Esophagus muscularis mucosa (tissue), 3 donors: ENCODE results near the gene FGFRL1.

Source experiments
- CTCF ChIP-seq, 3 experiments: fragments of 200-600 bp in 2 of 3; fragments of 450-650 bp in 1 of 3; sonication (generic) in 2 of 3; IDR thresholded peaks; one replicate each; pipeline ENCODE4 v1.5.1; 2017 to 2019; ENCODE audit warnings: antibody characterized with exemption in 3 of 3, mild to moderate bottlenecking in 2 of 3, moderate library complexity in 1 of 3
- POLR2AphosphoS5 ChIP-seq, 2 donors: sonication (generic); formaldehyde crosslinking; IDR thresholded peaks; one replicate each; pipeline ENCODE4 v1.6.1; 2017; ENCODE audit warnings: antibody characterized with exemption in 2 of 2

DNA sequence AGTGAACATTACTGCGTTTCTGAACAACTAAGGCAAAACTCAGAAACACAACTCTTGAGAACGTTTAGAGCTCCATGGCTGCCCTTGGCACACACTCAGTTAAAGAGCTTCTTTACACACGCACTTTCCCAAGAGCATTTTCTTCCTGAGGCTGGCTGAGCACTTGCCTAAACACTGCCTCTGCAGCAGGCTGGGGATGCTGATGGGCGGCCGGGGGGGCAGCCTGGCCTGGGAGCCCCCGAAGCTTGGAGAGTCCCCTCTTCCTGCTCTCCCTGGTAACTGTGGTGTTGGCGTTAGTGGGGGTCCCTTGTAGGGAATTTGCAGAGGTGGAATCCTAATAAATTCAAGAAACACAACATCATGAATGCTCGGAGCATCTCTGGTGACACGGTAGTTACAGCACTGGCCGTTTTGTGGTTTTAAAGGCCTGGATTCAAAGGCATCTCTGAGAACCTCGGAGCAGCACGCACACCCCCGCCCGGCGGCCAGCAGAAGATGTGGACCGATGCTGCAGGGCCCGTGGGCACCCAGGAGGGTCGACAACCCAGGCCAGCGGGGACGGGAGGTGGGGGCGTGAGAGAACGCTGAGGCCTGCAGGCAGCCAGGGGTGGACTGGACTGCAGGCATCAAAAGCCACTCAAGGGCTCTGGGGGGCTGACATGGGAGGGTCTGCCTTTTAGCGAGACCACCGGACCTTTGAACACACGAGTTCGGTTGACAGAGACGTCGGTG lies 45.4 kb downstream of the FGFRL1 start:
- TF ChIP-seq POLR2AphosphoS5 (IDR thresholded peaks at IDR 0.05), result no peak
- no peak for TF ChIP-seq CTCF (IDR thresholded peaks at IDR 0.05)
